ENCODE data around the gene STX11.
A peak's percentile ranks its signal among the peaks of the same experiment; 100 is the strongest.

STX11 gene

DNA sequence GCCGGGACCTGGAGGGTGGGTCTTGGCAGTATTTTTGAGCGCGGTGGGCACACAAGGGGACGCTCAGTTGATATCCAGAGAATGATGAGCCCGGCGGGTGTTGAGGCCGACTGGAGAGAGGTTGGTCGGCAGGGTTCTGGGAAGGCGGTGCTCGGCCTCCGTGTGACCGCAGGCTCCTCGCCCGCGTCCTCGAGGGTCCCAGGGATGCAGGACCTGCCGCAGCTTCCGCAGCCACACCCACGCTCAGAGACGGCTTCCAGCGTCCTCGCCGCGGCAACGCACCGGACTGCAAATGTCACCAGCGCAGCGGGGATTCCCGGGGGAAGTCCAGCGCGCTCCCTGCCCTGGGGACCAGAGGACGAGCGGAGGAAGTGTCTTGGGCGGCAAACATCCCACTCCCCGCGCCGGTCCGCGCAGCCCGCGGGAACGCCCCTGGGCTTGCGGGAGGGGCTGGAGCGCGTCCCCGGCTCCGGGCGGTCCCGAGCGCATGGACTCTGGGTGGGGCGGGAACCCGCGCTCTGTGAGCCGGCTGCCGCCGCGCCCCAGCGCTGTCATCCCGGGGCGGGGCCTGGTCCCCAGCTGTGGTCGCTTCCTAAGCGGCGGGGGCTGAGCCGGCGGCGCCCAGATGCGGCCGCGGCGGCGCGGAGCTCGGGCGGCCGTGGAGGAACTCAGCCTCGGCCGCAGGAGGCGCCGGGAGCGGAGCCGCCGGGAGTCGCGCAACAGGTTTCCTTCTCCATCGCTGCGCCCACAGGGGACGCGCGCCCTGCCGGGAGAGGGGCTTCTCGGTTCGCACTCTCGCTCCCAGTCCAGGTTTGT is at the start of gene STX11:
TSS of gene STX11 (plus strand) at position 624 of the 816 bp plus-strand sequence. CDS start 36,111 bp downstream, outside the sequence.
- peak within 1 kb of the TSS; percentile 97 for H2AFZ ChIP-seq (ENCODE audit: low read depth, low read length)
- no peaks in the 10 kb centered on the region for H3K36me3 ChIP-seq (ENCODE audit: insufficient read depth, low read length)
- peak within 1 kb of the TSS; percentile 67 for H3K4me3 ChIP-seq (ENCODE audit: low read length)
- H3K4me1 ChIP-seq (ENCODE audit: insufficient read depth, low read length): peaks cover 6% of the 10 kb centered on the region
- H3K9me3 ChIP-seq (ENCODE audit: low read length): no peaks in the 10 kb centered on the region
- peaks cover 46% of the 10 kb centered on the region for H3K27me3 ChIP-seq (ENCODE audit: insufficient read depth, low read length)

DNA sequence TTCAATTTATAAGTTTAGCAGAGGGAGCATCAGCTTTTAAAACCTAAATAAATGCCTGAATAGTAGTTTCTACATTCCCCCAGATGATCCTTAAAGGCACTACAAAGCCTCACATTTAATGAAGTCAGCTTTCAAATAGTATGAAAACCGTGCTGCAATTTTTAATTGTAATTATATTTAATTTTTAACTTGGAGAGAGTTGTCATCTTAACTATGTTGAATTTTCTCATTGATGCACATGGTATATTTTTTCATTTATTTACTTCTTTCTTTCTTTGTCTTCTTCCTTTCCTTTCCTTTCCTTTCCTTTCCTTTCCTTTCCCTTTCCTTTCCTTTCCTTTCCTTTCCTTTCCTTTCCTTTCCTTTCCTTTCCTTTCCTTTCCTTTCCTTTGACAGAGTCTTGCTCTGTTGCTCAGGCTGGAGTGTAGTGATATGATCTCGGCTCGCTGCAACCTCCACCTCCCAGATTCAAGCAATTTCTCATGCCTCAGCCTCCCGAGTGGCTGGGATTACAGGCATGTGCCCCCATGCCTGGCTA is 47.2 kb upstream of the STX11 start:
- Histone ChIP-seq H2AFZ (ENCODE audit: low read depth, low read length) (no peak overlapping the region), H3K9me3 (ENCODE audit: low read length) (no peaks in the 10 kb centered on the region), H3K36me3 (ENCODE audit: insufficient read depth, low read length) (no peaks in the 10 kb centered on the region), H3K4me1 (ENCODE audit: insufficient read depth, low read length) (no peaks in the 10 kb centered on the region), H3K27me3 (ENCODE audit: insufficient read depth, low read length) (no peaks in the 10 kb centered on the region), H3K4me3 (ENCODE audit: low read length) (no peak overlapping the region)

DNA sequence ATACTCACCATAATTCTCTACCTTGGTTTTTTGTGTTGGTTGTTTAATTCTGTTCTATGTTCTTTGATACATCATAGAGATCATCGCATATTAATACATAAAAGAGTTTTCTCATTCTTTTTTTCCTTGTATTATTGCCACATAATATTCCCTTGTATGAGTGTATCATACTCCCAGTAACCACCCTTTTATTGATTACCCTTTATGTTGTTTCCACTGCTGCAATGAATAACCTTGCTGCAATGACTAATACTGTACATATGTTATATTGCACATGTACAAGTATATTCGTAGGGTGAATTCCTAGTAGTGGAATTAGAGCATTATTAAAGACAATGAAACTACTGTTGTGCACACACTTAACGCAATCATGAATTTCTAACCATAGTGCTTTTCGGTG is 45.8 kb upstream of the STX11 start:
- Histone ChIP-seq H3K27me3 (ENCODE audit: insufficient read depth, low read length) (no peaks in the 10 kb centered on the region), H3K36me3 (ENCODE audit: insufficient read depth, low read length) (no peaks in the 10 kb centered on the region), H3K4me3 (ENCODE audit: low read length) (no peak overlapping the region)

DNA sequence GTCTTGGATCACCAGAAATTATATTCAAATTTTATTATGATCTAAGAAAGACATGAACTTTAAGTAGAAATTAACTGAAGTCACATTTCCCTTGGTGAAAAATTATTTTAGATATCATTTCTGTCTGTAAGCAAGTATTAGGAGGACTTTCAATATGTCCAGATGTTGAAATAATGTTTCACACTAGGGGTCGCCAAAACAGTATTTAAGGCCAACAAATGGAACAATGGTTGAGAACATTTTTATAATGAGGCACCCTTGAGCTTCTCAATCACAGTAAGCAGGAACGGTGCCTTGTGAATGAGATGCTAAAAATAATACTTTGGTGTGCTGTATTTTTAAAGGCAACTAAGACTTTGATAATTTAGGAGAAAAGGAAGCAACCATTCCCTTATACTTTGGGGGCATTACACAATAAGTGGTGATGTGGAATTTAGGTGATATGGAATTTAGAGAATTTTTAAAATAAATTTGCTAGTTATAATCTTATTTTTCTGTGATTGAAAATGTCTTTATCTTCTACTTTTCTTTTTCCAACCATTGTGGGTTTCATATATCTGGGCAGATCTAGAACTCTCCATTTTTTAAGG is 45.3 kb upstream of the STX11 start:
- H3K4me3 ChIP-seq (ENCODE audit: low read length): no peak overlapping the region
- no peaks in the 10 kb centered on the region for H3K9me3 ChIP-seq (ENCODE audit: low read length)
- no peaks in the 10 kb centered on the region for H3K27me3 ChIP-seq (ENCODE audit: insufficient read depth, low read length)
- no peak overlapping the region for H2AFZ ChIP-seq (ENCODE audit: low read depth, low read length)
- H3K36me3 ChIP-seq (ENCODE audit: insufficient read depth, low read length): no peaks in the 10 kb centered on the region
- peaks cover 3% of the 10 kb centered on the region for H3K4me1 ChIP-seq (ENCODE audit: insufficient read depth, low read length)

More for the DNA sequence above, 45.8 kb upstream of the STX11 start:
- no peaks in the 10 kb centered on the region for H3K9me3 ChIP-seq (ENCODE audit: low read length)
- peaks cover under 1% of the 10 kb centered on the region for H3K4me1 ChIP-seq (ENCODE audit: insufficient read depth, low read length)
- no peak overlapping the region for H2AFZ ChIP-seq (ENCODE audit: low read depth, low read length)

DNA sequence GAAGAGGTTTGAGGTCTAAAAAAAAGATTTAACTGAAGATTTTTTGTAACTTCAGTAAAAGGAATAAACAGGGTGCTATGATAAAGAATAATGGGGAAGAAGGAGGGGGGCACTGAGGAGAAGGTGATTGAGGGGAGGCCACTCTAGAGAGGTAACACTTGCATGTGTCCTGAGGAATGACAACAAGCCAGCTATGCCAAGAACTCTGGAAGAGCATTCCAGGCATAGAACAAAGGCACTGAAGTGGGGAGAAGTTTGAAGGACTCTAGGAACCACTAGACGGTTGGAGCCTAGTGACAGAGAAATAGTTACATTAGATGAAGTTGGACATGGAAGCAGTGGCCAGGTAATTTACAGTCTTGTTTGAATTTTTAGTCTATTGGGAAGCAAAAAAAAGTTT is 44.1 kb upstream of the STX11 start:
- Histone ChIP-seq H3K4me1 (ENCODE audit: insufficient read depth, low read length) (peaks cover 3% of the 10 kb centered on the region), H3K4me3 (ENCODE audit: low read length) (no peak overlapping the region), H3K27me3 (ENCODE audit: insufficient read depth, low read length) (no peaks in the 10 kb centered on the region), H3K9me3 (ENCODE audit: low read length) (no peaks in the 10 kb centered on the region), H2AFZ (ENCODE audit: low read depth, low read length) (no peak overlapping the region), H3K36me3 (ENCODE audit: insufficient read depth, low read length) (no peaks in the 10 kb centered on the region)

DNA sequence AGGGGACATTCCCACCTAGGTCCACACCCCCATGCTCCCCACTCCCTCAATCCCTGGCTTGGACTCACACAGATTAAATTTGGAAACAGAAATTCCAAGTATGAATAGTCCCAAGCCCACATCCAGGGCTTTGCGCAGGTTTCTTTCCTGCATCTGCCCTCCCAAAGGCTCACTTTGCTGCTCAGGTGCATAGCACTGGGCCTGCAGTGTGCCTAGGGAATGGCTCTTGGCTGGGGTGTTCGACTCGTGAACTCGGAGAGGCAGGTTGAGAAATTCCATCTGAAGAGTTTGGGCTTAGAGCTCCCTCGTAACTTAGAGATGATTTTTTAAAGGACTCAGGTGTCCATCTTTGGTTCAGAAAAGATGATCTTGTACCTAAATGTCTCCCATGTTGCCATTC is 40.1 kb upstream of the STX11 start:
- Histone ChIP-seq H3K27me3 (ENCODE audit: insufficient read depth, low read length) (no peaks in the 10 kb centered on the region), H3K4me3 (ENCODE audit: low read length) (no peak overlapping the region), H3K9me3 (ENCODE audit: low read length) (no peaks in the 10 kb centered on the region), H3K4me1 (ENCODE audit: insufficient read depth, low read length) (peaks cover 3% of the 10 kb centered on the region), H2AFZ (ENCODE audit: low read depth, low read length) (no peak overlapping the region), H3K36me3 (ENCODE audit: insufficient read depth, low read length) (no peaks in the 10 kb centered on the region)

DNA sequence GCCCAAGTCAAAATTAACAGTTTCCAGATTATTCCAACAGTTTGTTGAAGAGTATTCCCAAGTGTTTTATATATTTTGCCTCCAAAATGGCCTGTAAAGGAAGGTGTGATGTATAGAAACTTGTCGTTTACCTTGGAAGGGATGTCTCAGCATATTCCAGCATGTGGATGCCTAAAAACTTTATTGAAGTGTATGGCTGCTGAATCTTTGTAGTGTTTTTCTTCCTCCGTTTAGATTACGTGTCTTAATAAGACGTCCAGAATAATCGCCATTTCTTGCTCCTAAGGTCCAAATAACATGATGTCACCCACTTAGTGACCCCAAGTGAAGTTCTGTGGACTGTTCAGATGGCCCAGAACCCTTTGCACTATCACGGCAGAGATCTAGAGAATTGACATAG is 37.0 kb upstream of the STX11 start:
- no peaks in the 10 kb centered on the region for H3K27me3 ChIP-seq (ENCODE audit: insufficient read depth, low read length)
- no peak overlapping the region for H3K4me3 ChIP-seq (ENCODE audit: low read length)
- H3K4me1 ChIP-seq (ENCODE audit: insufficient read depth, low read length): peaks cover 3% of the 10 kb centered on the region
- H3K9me3 ChIP-seq (ENCODE audit: low read length): no peaks in the 10 kb centered on the region
- H2AFZ ChIP-seq (ENCODE audit: low read depth, low read length): no peak overlapping the region
- no peaks in the 10 kb centered on the region for H3K36me3 ChIP-seq (ENCODE audit: insufficient read depth, low read length)

DNA sequence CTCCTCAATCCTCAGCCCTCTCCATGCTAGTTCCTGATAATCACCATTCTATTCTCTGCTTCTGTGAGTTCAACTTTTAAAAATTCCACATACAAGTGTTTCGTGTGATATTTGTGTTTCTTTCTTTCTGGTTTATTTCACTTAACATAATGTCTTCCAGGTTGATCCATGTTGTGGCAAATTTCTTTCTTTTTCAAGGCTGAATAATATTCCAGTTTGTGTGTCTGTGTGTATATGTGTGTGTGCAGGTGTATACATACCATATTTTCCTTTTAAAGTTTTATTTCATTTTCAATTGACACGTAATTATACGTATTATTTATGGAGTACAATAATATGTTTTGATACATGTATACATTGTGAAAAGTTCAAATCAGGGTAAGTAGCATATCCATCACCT is 35.1 kb upstream of the STX11 start:
- Histone ChIP-seq H2AFZ (ENCODE audit: low read depth, low read length) (no peak overlapping the region), H3K9me3 (ENCODE audit: low read length) (no peaks in the 10 kb centered on the region), H3K4me3 (ENCODE audit: low read length) (no peak overlapping the region), H3K36me3 (ENCODE audit: insufficient read depth, low read length) (no peaks in the 10 kb centered on the region), H3K4me1 (ENCODE audit: insufficient read depth, low read length) (no peaks in the 10 kb centered on the region), H3K27me3 (ENCODE audit: insufficient read depth, low read length) (no peaks in the 10 kb centered on the region)

DNA sequence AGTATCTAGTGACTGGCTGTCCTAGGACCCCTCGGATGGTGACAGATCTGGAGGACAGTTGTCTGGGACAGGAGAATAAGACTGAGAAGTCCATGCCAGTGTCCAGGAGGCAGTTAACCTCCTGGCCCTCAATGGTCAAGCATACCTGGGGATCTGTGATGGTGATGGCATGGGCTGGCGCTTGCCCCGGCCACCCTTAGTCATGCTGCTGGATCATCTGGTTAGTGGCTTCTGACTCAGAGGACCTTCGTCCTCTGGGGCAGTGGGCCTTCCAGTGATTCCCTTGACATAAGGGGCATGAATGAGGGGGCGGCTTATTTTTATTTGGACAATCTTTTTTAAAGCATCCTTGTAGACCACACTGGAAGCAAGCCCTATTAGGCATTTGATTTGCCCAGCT is 30.9 kb upstream of the STX11 start:
- no peak overlapping the region for H3K4me3 ChIP-seq (ENCODE audit: low read length)
- no peaks in the 10 kb centered on the region for H3K9me3 ChIP-seq (ENCODE audit: low read length)
- no peaks in the 10 kb centered on the region for H3K4me1 ChIP-seq (ENCODE audit: insufficient read depth, low read length)
- H2AFZ ChIP-seq (ENCODE audit: low read depth, low read length): no peak overlapping the region
- H3K36me3 ChIP-seq (ENCODE audit: insufficient read depth, low read length): no peaks in the 10 kb centered on the region
- H3K27me3 ChIP-seq (ENCODE audit: insufficient read depth, low read length): no peaks in the 10 kb centered on the region

DNA sequence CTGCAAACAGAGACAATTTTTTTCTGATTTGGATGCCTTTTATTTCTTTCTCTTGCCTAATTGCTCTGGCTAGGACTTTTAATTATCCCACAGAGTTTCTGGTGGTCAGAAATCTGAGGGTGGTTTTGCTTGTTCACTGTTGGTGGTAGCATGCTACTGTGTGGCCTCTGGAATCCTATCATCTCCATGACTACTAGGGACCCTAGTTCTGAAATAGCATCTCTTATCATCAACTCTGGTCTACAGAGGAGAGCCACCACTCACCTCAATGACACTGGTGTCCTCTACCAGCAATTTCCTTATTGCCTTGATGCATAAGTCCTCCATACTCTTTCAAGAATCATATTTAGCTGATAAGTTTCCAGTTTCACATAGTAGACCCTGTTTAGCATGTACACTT is 27.5 kb upstream of the STX11 start:
- Histone ChIP-seq H3K4me3 (ENCODE audit: low read length) (no peak overlapping the region), H3K4me1 (ENCODE audit: insufficient read depth, low read length) (no peaks in the 10 kb centered on the region)

DNA sequence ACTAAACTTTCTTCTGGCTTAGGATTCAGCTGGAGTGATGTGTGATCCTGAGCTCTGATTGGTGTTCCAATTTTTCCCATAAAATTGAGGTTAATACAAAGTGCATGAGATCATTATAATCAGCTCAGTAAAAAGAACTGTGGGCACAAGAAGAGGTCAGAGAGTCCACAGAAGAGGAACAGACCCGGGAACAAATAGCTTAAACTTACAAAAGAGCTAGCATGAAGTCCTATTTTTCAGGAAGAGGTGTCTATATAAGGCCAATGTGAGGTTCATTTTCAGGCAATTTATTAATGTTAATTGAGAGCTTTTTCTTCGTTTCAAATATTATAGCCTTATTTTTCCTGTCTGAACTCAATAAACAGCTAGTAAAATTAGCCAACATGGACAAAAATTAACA is 26.9 kb upstream of the STX11 start:
- peaks cover 4% of the 10 kb centered on the region for H3K27me3 ChIP-seq (ENCODE audit: insufficient read depth, low read length)
- H3K9me3 ChIP-seq (ENCODE audit: low read length): no peaks in the 10 kb centered on the region
- H2AFZ ChIP-seq (ENCODE audit: low read depth, low read length): no peak overlapping the region
- H3K4me1 ChIP-seq (ENCODE audit: insufficient read depth, low read length): no peaks in the 10 kb centered on the region
- H3K4me3 ChIP-seq (ENCODE audit: low read length): no peak overlapping the region
- no peaks in the 10 kb centered on the region for H3K36me3 ChIP-seq (ENCODE audit: insufficient read depth, low read length)

More for the DNA sequence above, 27.5 kb upstream of the STX11 start:
- no peaks in the 10 kb centered on the region for H3K9me3 ChIP-seq (ENCODE audit: low read length)
- H2AFZ ChIP-seq (ENCODE audit: low read depth, low read length): no peak overlapping the region
- peaks cover 4% of the 10 kb centered on the region for H3K27me3 ChIP-seq (ENCODE audit: insufficient read depth, low read length)
- no peaks in the 10 kb centered on the region for H3K36me3 ChIP-seq (ENCODE audit: insufficient read depth, low read length)

DNA sequence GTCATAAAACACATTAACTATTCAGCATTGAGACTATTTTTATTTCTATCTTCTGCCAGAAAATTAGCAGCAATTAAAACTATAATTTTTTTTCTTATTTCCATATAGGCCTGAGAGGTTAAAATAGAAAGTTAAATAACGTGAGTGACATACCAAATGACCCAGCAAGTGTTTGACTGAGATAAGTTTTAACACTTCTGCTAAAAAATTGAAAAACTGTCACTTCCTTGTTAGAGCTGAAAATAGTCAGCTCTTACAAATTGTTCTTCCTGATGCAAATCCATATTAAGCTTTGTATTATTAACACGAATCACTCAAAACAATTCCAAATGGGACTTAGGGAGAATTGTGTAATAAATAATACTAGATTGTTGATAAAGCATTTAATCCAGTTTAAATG is 26.5 kb upstream of the STX11 start:
- H3K4me1 ChIP-seq (ENCODE audit: insufficient read depth, low read length): no peaks in the 10 kb centered on the region
- H3K9me3 ChIP-seq (ENCODE audit: low read length): no peaks in the 10 kb centered on the region
- H3K27me3 ChIP-seq (ENCODE audit: insufficient read depth, low read length): peaks cover 4% of the 10 kb centered on the region
- no peak overlapping the region for H3K4me3 ChIP-seq (ENCODE audit: low read length)
- no peaks in the 10 kb centered on the region for H3K36me3 ChIP-seq (ENCODE audit: insufficient read depth, low read length)
- no peak overlapping the region for H2AFZ ChIP-seq (ENCODE audit: low read depth, low read length)

DNA sequence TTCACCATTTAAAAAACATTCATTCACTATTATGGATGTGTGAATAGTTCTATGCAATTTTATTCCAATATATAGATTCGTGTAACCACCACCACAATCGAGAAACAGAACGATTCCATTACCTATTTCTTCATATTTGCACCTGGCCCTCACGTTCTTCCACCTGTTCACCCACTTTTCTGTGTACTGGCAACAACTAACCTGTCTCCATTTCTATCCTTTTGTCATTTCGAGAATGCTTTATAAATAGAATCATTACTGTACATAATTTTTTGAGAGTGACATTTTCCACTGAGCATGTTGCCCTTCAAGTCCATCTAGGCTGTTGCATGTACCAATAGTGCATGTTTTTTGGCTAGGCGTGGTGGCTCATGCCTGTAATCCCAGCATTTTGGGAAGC is 23.2 kb upstream of the STX11 start:
- Histone ChIP-seq H3K36me3 (ENCODE audit: insufficient read depth, low read length) (no peaks in the 10 kb centered on the region), H3K27me3 (ENCODE audit: insufficient read depth, low read length) (peaks cover 4% of the 10 kb centered on the region), H3K9me3 (ENCODE audit: low read length) (no peaks in the 10 kb centered on the region)

More for the DNA sequence above, 23.2 kb upstream of the STX11 start:
- Histone ChIP-seq H3K4me3 (ENCODE audit: low read length) (no peak overlapping the region), H2AFZ (ENCODE audit: low read depth, low read length) (no peak overlapping the region), H3K4me1 (ENCODE audit: insufficient read depth, low read length) (no peaks in the 10 kb centered on the region)

Data from neuron (in vitro differentiated cells).